ENCODE data around the gene OSER1. TPM values are rescaled to one million over a fixed set of nuclear protein-coding genes. Genes with fewer than 3 reads are reported as not detected.

OSER1 gene
- total RNA-seq, 1 donor from 2014 or later = 51.8 TPM

DNA sequence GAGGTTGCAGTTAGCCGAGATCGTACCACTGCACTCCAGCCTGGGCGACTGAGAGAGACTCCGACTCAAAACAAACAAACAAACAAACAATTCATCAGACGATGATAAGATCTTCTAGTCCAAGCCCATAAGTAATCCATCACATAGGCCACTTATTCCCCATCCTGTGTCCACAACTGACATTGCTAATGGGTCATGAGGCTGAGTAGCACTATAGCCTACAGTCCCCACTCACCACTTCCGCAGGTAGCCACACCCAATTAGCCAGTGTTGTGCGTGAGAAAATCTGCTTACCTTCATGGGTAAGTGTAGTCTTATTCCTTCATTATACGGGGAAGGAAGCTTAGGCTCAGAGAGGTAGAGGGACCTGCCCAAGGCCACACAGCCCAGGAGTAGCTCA lies 36.7 kb downstream of the OSER1 start:
- H3K79me2 ChIP-seq (ENCODE audit: low read depth) = no peaks in the 10 kb centered on the region
- H3K4me2 ChIP-seq = no peak overlapping the region
- peaks cover 11% of the 10 kb centered on the region for H3K27me3 Mint-ChIP-seq (ENCODE audit: insufficient read depth, low read depth)
- H4K20me1 ChIP-seq (ENCODE audit: low read depth) = no peaks in the 10 kb centered on the region
- no peaks in the 10 kb centered on the region for H3K4me1 ChIP-seq
- no peaks in the 10 kb centered on the region for H3K9me3 Mint-ChIP-seq
- H3K4me1 Mint-ChIP-seq = peaks cover 3% of the 10 kb centered on the region
- no peak overlapping the region for H3K4me3 Mint-ChIP-seq
- no peak overlapping the region for H3K4me3 ChIP-seq
- no peak for DNase-seq (ENCODE audit: low spot score)
- H3K27ac ChIP-seq = no peak overlapping the region
- H3K9me3 ChIP-seq (ENCODE audit: low read depth) = no peaks in the 10 kb centered on the region
- no peaks in the 10 kb centered on the region for H3K36me3 ChIP-seq
- no peak for TF ChIP-seq EZH2phosphoT487 (IDR thresholded peaks at IDR 0.05)
- no peak for TF ChIP-seq EZH2 (IDR thresholded peaks at IDR 0.05)
- TF ChIP-seq, protein P1, sequence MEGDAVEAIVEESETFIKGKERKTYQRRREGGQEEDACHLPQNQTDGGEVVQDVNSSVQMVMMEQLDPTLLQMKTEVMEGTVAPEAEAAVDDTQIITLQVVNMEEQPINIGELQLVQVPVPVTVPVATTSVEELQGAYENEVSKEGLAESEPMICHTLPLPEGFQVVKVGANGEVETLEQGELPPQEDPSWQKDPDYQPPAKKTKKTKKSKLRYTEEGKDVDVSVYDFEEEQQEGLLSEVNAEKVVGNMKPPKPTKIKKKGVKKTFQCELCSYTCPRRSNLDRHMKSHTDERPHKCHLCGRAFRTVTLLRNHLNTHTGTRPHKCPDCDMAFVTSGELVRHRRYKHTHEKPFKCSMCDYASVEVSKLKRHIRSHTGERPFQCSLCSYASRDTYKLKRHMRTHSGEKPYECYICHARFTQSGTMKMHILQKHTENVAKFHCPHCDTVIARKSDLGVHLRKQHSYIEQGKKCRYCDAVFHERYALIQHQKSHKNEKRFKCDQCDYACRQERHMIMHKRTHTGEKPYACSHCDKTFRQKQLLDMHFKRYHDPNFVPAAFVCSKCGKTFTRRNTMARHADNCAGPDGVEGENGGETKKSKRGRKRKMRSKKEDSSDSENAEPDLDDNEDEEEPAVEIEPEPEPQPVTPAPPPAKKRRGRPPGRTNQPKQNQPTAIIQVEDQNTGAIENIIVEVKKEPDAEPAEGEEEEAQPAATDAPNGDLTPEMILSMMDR (IDR thresholded peaks at IDR 0.05) = no peak
- no peaks in the 10 kb centered on the region for H3K36me3 Mint-ChIP-seq
- H3F3A ChIP-seq (ENCODE audit: low read depth) = no peaks in the 10 kb centered on the region
- no peak overlapping the region for H3K27ac Mint-ChIP-seq
- no peak overlapping the region for H3K9ac ChIP-seq
- no peak overlapping the region for H2AFZ ChIP-seq (replicated peaks)
- no peaks in the 10 kb centered on the region for H3K27me3 ChIP-seq

DNA sequence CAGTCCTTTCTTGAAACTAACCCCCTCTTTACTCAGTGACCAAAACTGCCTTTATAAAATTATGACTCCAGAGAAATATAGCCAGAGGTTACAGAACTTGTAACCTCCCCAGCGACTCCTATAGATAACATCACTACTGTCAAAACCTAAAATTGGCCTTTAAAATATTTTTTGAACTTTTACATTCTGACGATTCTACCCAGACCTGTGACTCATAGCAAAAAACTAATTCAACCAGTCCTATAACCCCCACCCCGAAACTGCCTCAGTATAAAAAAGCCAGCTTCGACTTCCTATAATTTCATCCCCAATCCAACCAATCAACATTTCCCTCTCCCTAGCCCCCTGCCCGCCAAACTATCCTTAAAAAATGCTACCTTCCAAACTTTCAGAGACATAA lies 37.5 kb downstream of the OSER1 start:
- Histone ChIP-seq H2AFZ (replicated peaks) (no peak overlapping the region), H3K4me1 (no peaks in the 10 kb centered on the region)
- H3K4me3 Mint-ChIP-seq = no peak overlapping the region

DNA sequence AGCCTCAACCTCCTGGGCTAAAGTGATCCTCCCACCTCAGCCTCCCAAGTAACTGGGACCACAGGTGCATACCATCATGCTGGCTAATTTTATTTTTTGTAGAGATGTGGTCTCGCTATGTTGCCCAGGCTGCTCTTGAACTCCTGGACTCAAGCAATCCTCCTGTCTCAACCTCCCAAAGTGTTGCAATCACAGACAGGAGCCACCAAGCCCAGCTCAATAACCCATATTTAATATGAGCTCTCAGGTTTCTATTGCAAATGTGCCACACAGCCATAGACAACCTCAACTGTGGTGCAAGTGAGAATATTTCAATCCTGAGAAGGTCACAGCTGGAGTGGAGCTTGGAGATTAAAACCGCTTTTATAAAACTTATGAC lies 38.0 kb downstream of the OSER1 start:
- H3K4me1 ChIP-seq = no peaks in the 10 kb centered on the region
- H3K4me1 Mint-ChIP-seq = peaks cover 3% of the 10 kb centered on the region
- H3K9me3 ChIP-seq (ENCODE audit: low read depth) = no peaks in the 10 kb centered on the region
- H3K27ac ChIP-seq = no peak overlapping the region
- no peak for DNase-seq (ENCODE audit: low spot score)
- no peaks in the 10 kb centered on the region for H3K27me3 ChIP-seq
- H2AFZ ChIP-seq (replicated peaks) = no peak overlapping the region
- no peak overlapping the region for H3K9ac ChIP-seq
- H3K27me3 Mint-ChIP-seq (ENCODE audit: insufficient read depth, low read depth) = peaks cover 12% of the 10 kb centered on the region
- no peaks in the 10 kb centered on the region for H3K36me3 Mint-ChIP-seq
- TF ChIP-seq EZH2 (IDR thresholded peaks at IDR 0.05) (no peak), EZH2phosphoT487 (IDR thresholded peaks at IDR 0.05) (no peak)
- TF ChIP-seq, protein P1 (IDR thresholded peaks at IDR 0.05) = no peak
- no peaks in the 10 kb centered on the region for H3K36me3 ChIP-seq
- no peak overlapping the region for H3K27ac Mint-ChIP-seq
- H4K20me1 ChIP-seq (ENCODE audit: low read depth) = no peaks in the 10 kb centered on the region
- H3F3A ChIP-seq (ENCODE audit: low read depth) = no peaks in the 10 kb centered on the region
- no peak overlapping the region for H3K4me3 Mint-ChIP-seq
- no peak overlapping the region for H3K4me2 ChIP-seq
- H3K9me3 Mint-ChIP-seq = no peaks in the 10 kb centered on the region
- H3K79me2 ChIP-seq (ENCODE audit: low read depth) = no peaks in the 10 kb centered on the region
- no peak overlapping the region for H3K4me3 ChIP-seq

More for the DNA sequence above, 37.5 kb downstream of the OSER1 start:
- no peaks in the 10 kb centered on the region for H4K20me1 ChIP-seq (ENCODE audit: low read depth)
- H3F3A ChIP-seq (ENCODE audit: low read depth) = no peaks in the 10 kb centered on the region
- H3K27ac Mint-ChIP-seq = no peak overlapping the region
- peaks cover 12% of the 10 kb centered on the region for H3K27me3 Mint-ChIP-seq (ENCODE audit: insufficient read depth, low read depth)
- H3K9ac ChIP-seq = no peak overlapping the region
- H3K27me3 ChIP-seq = no peaks in the 10 kb centered on the region
- no peaks in the 10 kb centered on the region for H3K9me3 ChIP-seq (ENCODE audit: low read depth)
- H3K4me1 Mint-ChIP-seq = peaks cover 3% of the 10 kb centered on the region
- H3K36me3 Mint-ChIP-seq = no peaks in the 10 kb centered on the region
- H3K4me2 ChIP-seq = no peak overlapping the region
- H3K36me3 ChIP-seq = no peaks in the 10 kb centered on the region
- no peaks in the 10 kb centered on the region for H3K9me3 Mint-ChIP-seq
- H3K27ac ChIP-seq = no peak overlapping the region
- DNase-seq (ENCODE audit: low spot score) = no peak
- no peaks in the 10 kb centered on the region for H3K79me2 ChIP-seq (ENCODE audit: low read depth)
- TF ChIP-seq, protein P1 (IDR thresholded peaks at IDR 0.05) = no peak
- no peak for TF ChIP-seq EZH2 (IDR thresholded peaks at IDR 0.05)
- no peak for TF ChIP-seq EZH2phosphoT487 (IDR thresholded peaks at IDR 0.05)
- no peak overlapping the region for H3K4me3 ChIP-seq

All from neural progenitor cell (in vitro differentiated cells).